ENCODE data around the gene TMEM150B. TPM values are rescaled to one million over a fixed set of nuclear protein-coding genes. Genes with fewer than 3 reads are reported as not detected.

Gene TMEM150B
- polyA plus RNA-seq, 2 of the 4 experiments (the other 2 are of a cell fraction) = 0.26 to 0.39 TPM

GRCh38 chr19:55353356-55353802 lies 28.2 kb upstream of the TMEM150B start:
- WGBS (ENCODE audit: missing lambda C conversion rate) = 19% methylated on average over 24 of the region's 24 CpGs
- FAIRE-seq (no peak), DNase-seq (ENCODE audit: low read depth in 1 of 2, low spot score in 1 of 2) (no peak), ATAC-seq (peak; percentile 8 to 11)
- peaks cover 12% of the 10 kb centered on the region for H3K4me1 ChIP-seq
- ChIA-PET POLR2A (interaction anchor here (1.0 to 2.0 kb wide), 2 partner anchors 14 to 54 kb away, joined by 3 to 10 read pairs; partner anchors contain the start of genes KMT5C and UBE2S), CTCF (interaction anchor here (1.5 to 3.2 kb wide), 3 partner anchors 14 to 51 kb away, joined by 4 to 18 read pairs (median 9); partner anchors contain the start of gene KMT5C)
- no peaks in the 10 kb centered on the region for H3K9me3 ChIP-seq
- peak overlapping the region; percentile 50 for H3K4me3 ChIP-seq
- no peak for TF ChIP-seq HEYL (CRISPR knock-in tag; IDR thresholded peaks at IDR 0.05)
- TF ChIP-seq E2F6 (IDR thresholded peaks at IDR 0.05; ENCODE audit: borderline replicate concordance, low read depth) = no peak
- no peak for TF ChIP-seq HOXB13 (CRISPR knock-in tag; IDR thresholded peaks at IDR 0.05; ENCODE audit: low read depth)
- no peak for TF ChIP-seq USF2 (IDR thresholded peaks at IDR 0.05)
- no peak for TF ChIP-seq ESRRA (IDR thresholded peaks at IDR 0.05; ENCODE audit: borderline replicate concordance, low read length)
- no peak for TF ChIP-seq HES2 (IDR thresholded peaks at IDR 0.05)
- no peak for TF ChIP-seq ATOH8 (CRISPR knock-in tag; IDR thresholded peaks at IDR 0.05; ENCODE audit: low read depth)
- no peak for TF ChIP-seq PBX3 (IDR thresholded peaks at IDR 0.05)
- no peak for TF ChIP-seq NPAS2 (CRISPR knock-in tag; IDR thresholded peaks at IDR 0.05; ENCODE audit: borderline replicate concordance)
- no peak for TF ChIP-seq CBX8 (IDR thresholded peaks at IDR 0.05)
- no peak for TF ChIP-seq RFX5 (IDR thresholded peaks at IDR 0.05)
- TF ChIP-seq NFE2L2 (conservative IDR thresholded peaks at IDR 0.05; ENCODE audit: low read length) = no peak
- no peak for TF ChIP-seq KDM1A (IDR thresholded peaks at IDR 0.05; ENCODE audit: low read depth)
- no peak for TF ChIP-seq CHD4 (IDR thresholded peaks at IDR 0.05; ENCODE audit: borderline replicate concordance)
- peak overlapping the region; percentile 82 for H3K4me2 ChIP-seq
- H3K27ac ChIP-seq = peak overlapping the region in 1 of 2 experiments; percentile 84; a peak in 3 of 6 replicates

GRCh38 chr19:55352549-55353145 lies 27.5 kb upstream of the TMEM150B start:
- no peak overlapping the region for H3K4me3 ChIP-seq
- POLR2A ChIA-PET = interaction anchor here (1.0 to 2.0 kb wide), 2 partner anchors 13 to 55 kb away, joined by 3 to 10 read pairs; partner anchors contain the start of genes KMT5C and UBE2S

GRCh38 chr19:55352040-55352439 lies 26.9 kb upstream of the TMEM150B start:
- Histone ChIP-seq H3K4me2 (no peak overlapping the region), H3K27ac (no peak overlapping the region), H3K4me3 (no peak overlapping the region), H3K4me1 (peaks cover 12% of the 10 kb centered on the region), H3K9me3 (no peaks in the 10 kb centered on the region)
- no peak for FAIRE-seq
- no peak for ATAC-seq
- DNase-seq (ENCODE audit: low read depth in 1 of 2, low spot score in 1 of 2) = no peak
- WGBS (ENCODE audit: missing lambda C conversion rate) = 80% methylated on average over 6 of the region's 6 CpGs
- ChIA-PET CTCF (interaction anchor here (0.5 to 3.2 kb wide), 8 partner anchors 8 to 282 kb away, joined by 3 to 18 read pairs (median 6); partner anchors contain the start of genes TMEM150B and TMEM238), POLR2A (interaction anchor here (2.0 kb wide), 1 partner anchor 13 kb away, joined by 10 read pairs; the partner anchor contains the start of gene KMT5C)
- TF ChIP-seq ELK1 (IDR thresholded peaks at IDR 0.05; ENCODE audit: low read depth, low read length) (no peak), TFCP2L1 (CRISPR knock-in tag; IDR thresholded peaks at IDR 0.05) (no peak), CBX2 (IDR thresholded peaks at IDR 0.05; ENCODE audit: borderline replicate concordance, low read depth) (no peak), MAX (IDR thresholded peaks at IDR 0.05) (no peak), EP300 (IDR thresholded peaks at IDR 0.05) (no peak), HMGXB4 (CRISPR knock-in tag; IDR thresholded peaks at IDR 0.05; ENCODE audit: borderline replicate concordance) (no peak), HOXA7 (CRISPR knock-in tag; IDR thresholded peaks at IDR 0.05) (no peak), EHMT2 (IDR thresholded peaks at IDR 0.05; ENCODE audit: low read depth) (no peak), HES2 (IDR thresholded peaks at IDR 0.05) (no peak), FOSB (CRISPR knock-in tag; IDR thresholded peaks at IDR 0.05) (no peak), SREBF2 (IDR thresholded peaks at IDR 0.05) (no peak), HOXB13 (CRISPR knock-in tag; IDR thresholded peaks at IDR 0.05; ENCODE audit: low read depth) (no peak), RARB (CRISPR knock-in tag; IDR thresholded peaks at IDR 0.05) (no peak)

More at GRCh38 chr19:55352549-55353145, 27.5 kb upstream of the TMEM150B start:
- peaks cover 12% of the 10 kb centered on the region for H3K4me1 ChIP-seq
- H3K27ac ChIP-seq = no peak overlapping the region
- TF ChIP-seq KDM5A (IDR thresholded peaks at IDR 0.05) = no peak
- 66% methylated on average over 25 of the region's 25 CpGs for WGBS (ENCODE audit: missing lambda C conversion rate)
- FAIRE-seq (no peak), DNase-seq (ENCODE audit: low read depth in 1 of 2, low spot score in 1 of 2) (no peak), ATAC-seq (no peak)
- H3K9me3 ChIP-seq = no peaks in the 10 kb centered on the region
- peak overlapping the region; percentile 82 for H3K4me2 ChIP-seq
- CTCF ChIA-PET = interaction anchor here (0.5 to 3.2 kb wide), 8 partner anchors 8 to 282 kb away, joined by 3 to 18 read pairs (median 4); partner anchors contain the start of genes KMT5C, TMEM150B and TMEM238

Data from A549 (cell line).